Calu3 (cell line): ENCODE measurements around the gene TTC13. TPM values are rescaled to one million over a fixed set of nuclear protein-coding genes. Genes with fewer than 3 reads are reported as not detected.

Experiments
- BruUV-seq: library from RNA; stranded (reverse); fragments of 400-500 nt; replicated peaks from 2 replicates; lab custom pipeline; 2021; lab: Mats Ljungman, UMichigan
- CTCF ChIA-PET: fragments of 300-600 bp; sonication (Branson Sonifier 250); formaldehyde crosslinking; loops from one replicate; lab custom pipeline; 2022; ENCODE audit warnings: antibody characterized with exemption; lab: Charles Lee
- DNase-seq: peaks from one replicate; pipeline ENCODE4 v3.0.0; 2022
- H3K27ac Mint-ChIP-seq: one replicate; pipeline ENCODE4 v1.8.0; 2022; ENCODE audit warnings: mixed read lengths; ENCODE audit not compliant: unreplicated experiment
- H3K27me3 Mint-ChIP-seq: one replicate; pipeline ENCODE4 v1.8.0; 2022; ENCODE audit warnings: mixed read lengths; ENCODE audit not compliant: unreplicated experiment
- H3K36me3 Mint-ChIP-seq: one replicate; pipeline ENCODE4 v1.8.0; 2022; ENCODE audit warnings: mild to moderate bottlenecking, moderate library complexity, mixed read lengths; ENCODE audit not compliant: insufficient read depth, unreplicated experiment
- H3K4me1 Mint-ChIP-seq: one replicate; pipeline ENCODE4 v1.8.0; 2022; ENCODE audit warnings: mild to moderate bottlenecking, low read depth, mixed read lengths; ENCODE audit not compliant: unreplicated experiment
- H3K4me3 Mint-ChIP-seq: one replicate; pipeline ENCODE4 v1.8.0; 2022; ENCODE audit warnings: mild to moderate bottlenecking, low read depth, moderate library complexity, mixed read lengths; ENCODE audit not compliant: unreplicated experiment
- H3K9me3 Mint-ChIP-seq: one replicate; pipeline ENCODE4 v1.8.0; 2022; ENCODE audit warnings: low read depth, mixed read lengths; ENCODE audit not compliant: unreplicated experiment
- intact Hi-C: fragments of 100-400 bp; cut with micrococcal nuclease; formaldehyde crosslinking; loops from one replicate; pipeline ENCODE4 v1.10.0; 2022; ENCODE audit not compliant: unreplicated experiment
- total RNA-seq: library from RNA; stranded (reverse); gene quantifications from 2 replicates; pipeline ENCODE4 v1.2.3, GENCODE V29; 2022
- TF ChIP-seq, protein P1 (sequence below): fragments of 200-600 bp; IDR thresholded peaks from one replicate; pipeline ENCODE4 v1.8.0; 2022; ENCODE audit warnings: antibody characterized with exemption; ENCODE audit not compliant: unreplicated experiment

The TTC13 gene
- total RNA-seq, 1 experiment from 2014 or later = 35.6 TPM

GRCh38 chr1:230972855-230973271 is 5.8 kb downstream of the TTC13 start:
- Mint-ChIP-seq H3K27ac (peak overlapping the region; percentile 37), H3K9me3 (no peaks in the 10 kb centered on the region), H3K4me3 (no peak overlapping the region), H3K4me1 (peaks cover 33% of the 10 kb centered on the region), H3K36me3 (peaks cover 7% of the 10 kb centered on the region), H3K27me3 (no peaks in the 10 kb centered on the region)
- BruUV-seq = no TSS peak
- TF ChIP-seq, protein P1, sequence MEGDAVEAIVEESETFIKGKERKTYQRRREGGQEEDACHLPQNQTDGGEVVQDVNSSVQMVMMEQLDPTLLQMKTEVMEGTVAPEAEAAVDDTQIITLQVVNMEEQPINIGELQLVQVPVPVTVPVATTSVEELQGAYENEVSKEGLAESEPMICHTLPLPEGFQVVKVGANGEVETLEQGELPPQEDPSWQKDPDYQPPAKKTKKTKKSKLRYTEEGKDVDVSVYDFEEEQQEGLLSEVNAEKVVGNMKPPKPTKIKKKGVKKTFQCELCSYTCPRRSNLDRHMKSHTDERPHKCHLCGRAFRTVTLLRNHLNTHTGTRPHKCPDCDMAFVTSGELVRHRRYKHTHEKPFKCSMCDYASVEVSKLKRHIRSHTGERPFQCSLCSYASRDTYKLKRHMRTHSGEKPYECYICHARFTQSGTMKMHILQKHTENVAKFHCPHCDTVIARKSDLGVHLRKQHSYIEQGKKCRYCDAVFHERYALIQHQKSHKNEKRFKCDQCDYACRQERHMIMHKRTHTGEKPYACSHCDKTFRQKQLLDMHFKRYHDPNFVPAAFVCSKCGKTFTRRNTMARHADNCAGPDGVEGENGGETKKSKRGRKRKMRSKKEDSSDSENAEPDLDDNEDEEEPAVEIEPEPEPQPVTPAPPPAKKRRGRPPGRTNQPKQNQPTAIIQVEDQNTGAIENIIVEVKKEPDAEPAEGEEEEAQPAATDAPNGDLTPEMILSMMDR = no peak
- CTCF ChIA-PET = interaction anchor here (0.6 to 1.3 kb wide), 3 partner anchors 177 to 563 kb away, joined by 3 to 4 read pairs (median 3); no protein-coding TSS in a partner anchor
- peak; percentile 11 for DNase-seq
- intact Hi-C loops = loop anchor here (10.0 kb wide), 1 partner anchor 352 kb away; no protein-coding TSS in a partner anchor

DNA sequence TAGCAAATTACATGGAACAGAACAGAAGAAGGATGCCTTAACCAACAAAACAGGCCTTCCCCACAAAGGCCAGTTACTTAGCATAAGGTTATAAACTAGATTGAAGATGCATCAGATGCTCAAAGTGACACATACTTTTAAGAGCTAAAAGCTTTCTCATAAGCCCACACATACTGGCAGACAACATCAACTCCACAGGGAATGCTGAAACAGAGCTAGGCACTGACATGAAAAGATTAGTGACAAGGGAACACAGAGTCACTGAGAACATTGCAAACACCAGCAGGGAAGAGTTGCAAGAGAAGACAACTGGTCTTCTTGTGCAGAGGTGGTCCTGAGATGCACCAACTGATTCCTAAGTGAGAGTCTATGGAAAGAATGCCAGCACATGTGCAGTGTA is 6.9 kb downstream of the TTC13 start:
- no peak overlapping the region for H3K4me3 Mint-ChIP-seq
- intact Hi-C loops = loop anchor here (10.0 kb wide), 1 partner anchor 353 kb away; no protein-coding TSS in a partner anchor
- DNase-seq = no peak
- TF ChIP-seq, protein P1 = no peak
- CTCF ChIA-PET = no interaction called here
- no TSS peak for BruUV-seq
- H3K9me3 Mint-ChIP-seq = no peaks in the 10 kb centered on the region
- peaks cover 34% of the 10 kb centered on the region for H3K4me1 Mint-ChIP-seq
- H3K27ac Mint-ChIP-seq = no peak overlapping the region
- H3K36me3 Mint-ChIP-seq = no peaks in the 10 kb centered on the region
- H3K27me3 Mint-ChIP-seq = no peaks in the 10 kb centered on the region

- CTCF ChIA-PET = no interaction called here
- intact Hi-C loops = loop anchor here (10.0 kb wide), 1 partner anchor 354 kb away; no protein-coding TSS in a partner anchor
- TF ChIP-seq, protein P1 = no peak
- Mint-ChIP-seq H3K4me3 (no peak overlapping the region), H3K27ac (no peak overlapping the region), H3K9me3 (no peaks in the 10 kb centered on the region), H3K36me3 (no peaks in the 10 kb centered on the region), H3K4me1 (peaks cover 34% of the 10 kb centered on the region), H3K27me3 (no peaks in the 10 kb centered on the region)
- no TSS peak for BruUV-seq
- DNase-seq = no peak
Observed at GRCh38 chr1:230970432-230970831, 8.2 kb downstream of the TTC13 start.

- no peak for DNase-seq
- H3K9me3 Mint-ChIP-seq = no peaks in the 10 kb centered on the region
- CTCF ChIA-PET = no interaction called here
- intact Hi-C loops = no loop called here
- peaks cover 14% of the 10 kb centered on the region for H3K4me1 Mint-ChIP-seq
- no peaks in the 10 kb centered on the region for H3K27me3 Mint-ChIP-seq
- no TSS peak for BruUV-seq
- TF ChIP-seq, protein P1 = no peak
- no peak overlapping the region for H3K4me3 Mint-ChIP-seq
- H3K36me3 Mint-ChIP-seq = no peaks in the 10 kb centered on the region
- H3K27ac Mint-ChIP-seq = no peak overlapping the region
Observed at GRCh38 chr1:230966358-230966873, 12.2 kb downstream of the TTC13 start.
